Activated CD8-positive, alpha-beta memory T cell treated with anti-CD3 and anti-CD28 coated beads for 24 hours (primary cell): ENCODE data around the gene AMY1A.
"Not testable (repeated sequence)": the region's sequence is repeated elsewhere in the genome, so short reads cannot be mapped to it uniquely, and the experiment has no call there.

Experiments used
- DNase-seq: peaks from one replicate; pipeline ENCODE4 v3.0.0-alpha.2; 2020

Gene AMY1A

DNA sequence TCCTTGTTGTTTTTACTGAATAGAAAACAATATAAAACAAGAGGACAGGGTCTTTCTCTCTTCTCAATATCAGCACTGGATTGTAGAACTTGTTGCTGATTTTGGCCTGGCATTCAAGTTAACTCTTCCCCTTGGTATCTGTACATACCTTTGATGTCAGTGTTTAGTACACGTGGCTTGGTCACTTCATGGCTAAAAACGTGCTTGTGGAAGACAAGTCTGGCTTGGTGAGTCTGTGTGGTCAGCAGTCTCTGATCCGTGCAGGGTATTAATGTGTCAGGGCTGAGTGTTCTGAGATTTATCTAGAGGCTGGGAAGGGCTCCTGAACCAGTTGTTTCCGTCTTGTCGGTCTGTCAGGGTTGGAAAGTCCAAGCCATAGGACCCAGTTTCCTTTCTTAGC, at the start of gene AMY1A:
TSS of gene AMY1A (plus strand) at position 301 of the 400 bp plus-strand sequence. CDS start 571 bp downstream, outside the sequence.
- not testable (repeated sequence) for DNase-seq

DNA sequence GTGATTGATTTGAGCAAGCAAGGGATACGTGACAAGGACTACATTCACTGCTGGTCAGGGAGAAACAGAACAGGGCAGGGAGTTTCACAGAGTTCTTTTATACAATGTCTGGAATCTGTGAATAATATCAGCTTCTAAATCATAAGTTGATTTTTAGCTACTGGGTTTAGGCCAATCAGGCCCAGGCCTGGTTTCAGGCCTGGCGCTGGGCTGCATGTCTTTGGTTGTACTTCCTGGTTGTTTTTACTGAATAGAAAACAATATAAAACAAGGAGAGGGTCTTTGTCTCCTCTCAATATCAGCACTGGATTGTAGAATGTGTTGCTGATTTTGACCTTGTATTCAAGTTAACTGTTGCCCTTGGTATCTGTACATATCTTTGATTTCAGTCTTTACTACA, 39.2 kb upstream of the AMY1A start:
- no peak for DNase-seq

DNA sequence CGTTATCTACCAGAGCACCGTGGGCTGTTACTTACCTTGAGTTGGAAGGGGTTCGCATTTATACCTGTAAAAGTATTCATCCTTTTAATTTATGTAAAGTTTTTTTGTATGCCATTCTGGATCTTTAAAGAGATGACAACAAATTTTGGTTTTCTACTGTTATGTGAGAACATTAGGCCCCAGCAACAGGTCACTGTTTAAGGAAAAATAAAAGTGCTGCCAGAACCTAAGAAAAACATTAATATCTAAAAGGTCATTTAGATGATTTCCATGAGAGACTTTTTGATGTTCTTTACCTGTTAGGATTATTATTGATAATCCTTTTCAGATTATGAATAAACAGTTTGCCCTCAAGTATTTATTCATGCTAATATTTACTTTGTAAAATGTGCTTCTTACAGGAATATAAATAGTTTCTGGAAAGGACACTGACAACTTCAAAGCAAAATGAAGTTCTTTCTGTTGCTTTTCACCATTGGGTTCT, 38.5 kb upstream of the AMY1A start, which contains the start of gene AMY2A:
TSS of gene AMY2A (plus strand) at position 434 of the 484 bp plus-strand sequence. CDS start at position 448, 14 bp downstream.
- DNase-seq: not testable (repeated sequence)

DNA sequence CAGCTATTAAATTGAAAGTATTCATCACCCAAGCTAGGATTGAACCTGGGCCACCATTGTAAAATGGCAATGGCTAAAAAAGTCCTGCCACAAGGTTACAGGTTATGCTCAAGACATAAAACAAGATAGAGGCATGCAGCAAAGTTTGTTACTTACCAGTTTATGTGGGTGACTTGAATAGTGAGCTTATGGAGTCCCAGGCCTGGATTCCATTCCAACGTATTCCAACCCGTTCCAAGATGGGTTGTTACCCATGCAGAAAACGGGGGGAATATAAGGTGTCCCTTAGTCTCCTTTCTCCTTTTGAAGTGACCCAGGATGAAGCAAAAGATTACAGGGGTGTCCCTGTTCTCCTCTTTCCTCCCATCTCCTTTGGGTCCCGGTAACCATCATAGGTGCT, 28.1 kb upstream of the AMY1A start:
- DNase-seq: not testable (repeated sequence)

DNA sequence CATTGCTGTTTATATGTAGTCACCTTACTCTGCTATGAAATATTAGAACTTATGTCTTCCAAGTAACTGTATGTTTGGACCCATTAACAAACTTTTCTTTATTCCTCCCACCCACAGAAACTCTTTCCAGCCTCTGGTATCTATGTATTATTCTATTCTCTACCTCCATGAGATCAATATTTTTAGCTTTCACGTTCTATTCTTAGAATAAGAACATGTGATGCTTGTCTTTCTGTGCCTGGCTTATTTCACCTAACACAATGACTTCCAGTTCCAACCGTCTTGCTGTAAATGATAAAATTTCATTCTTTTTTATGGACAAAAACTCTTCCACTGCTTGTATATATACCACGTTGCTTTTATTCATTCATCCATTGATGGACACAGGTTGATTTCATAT, 14.4 kb upstream of the AMY1A start:
- DNase-seq: not testable (repeated sequence)

DNA sequence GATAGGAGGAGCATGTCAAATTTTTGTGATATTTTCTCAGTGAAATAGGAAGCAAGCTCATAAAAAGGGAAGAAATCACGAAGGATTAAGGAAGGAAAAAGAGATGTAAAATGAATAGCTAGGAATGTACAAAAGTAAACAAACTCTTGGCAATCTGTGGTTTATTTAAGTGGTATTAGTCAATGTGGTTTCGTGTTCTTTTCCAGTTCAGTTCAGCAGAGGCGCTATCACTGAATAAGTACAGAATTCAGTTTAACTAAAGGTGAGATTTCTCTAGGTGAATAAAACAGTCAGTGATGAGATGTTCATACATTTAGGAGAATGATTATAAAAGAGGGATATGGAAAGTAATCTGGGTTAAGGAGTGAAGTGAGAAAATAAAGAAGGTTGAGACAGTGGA, 11.7 kb upstream of the AMY1A start:
- not testable (repeated sequence) for DNase-seq

DNA sequence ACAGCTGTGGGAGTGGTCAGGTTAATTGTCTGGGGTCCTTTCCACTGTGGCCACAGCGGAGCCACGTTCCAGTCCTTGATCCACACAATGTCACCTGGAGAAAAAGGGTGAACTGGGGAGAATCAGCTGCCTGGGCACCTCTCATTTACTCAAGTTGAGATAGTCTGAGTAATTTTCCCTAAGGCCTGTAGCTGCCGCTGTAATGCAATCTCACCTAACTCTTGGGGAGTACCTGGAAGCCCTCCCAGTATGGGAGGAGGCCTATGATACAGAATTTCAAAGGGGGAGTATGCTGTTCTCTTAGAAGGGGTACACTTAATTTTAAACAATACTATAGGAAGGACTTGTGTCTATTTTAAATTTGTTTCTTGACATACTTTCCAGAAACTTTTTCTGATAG, 5.3 kb upstream of the AMY1A start:
- not testable (repeated sequence) for DNase-seq

DNA sequence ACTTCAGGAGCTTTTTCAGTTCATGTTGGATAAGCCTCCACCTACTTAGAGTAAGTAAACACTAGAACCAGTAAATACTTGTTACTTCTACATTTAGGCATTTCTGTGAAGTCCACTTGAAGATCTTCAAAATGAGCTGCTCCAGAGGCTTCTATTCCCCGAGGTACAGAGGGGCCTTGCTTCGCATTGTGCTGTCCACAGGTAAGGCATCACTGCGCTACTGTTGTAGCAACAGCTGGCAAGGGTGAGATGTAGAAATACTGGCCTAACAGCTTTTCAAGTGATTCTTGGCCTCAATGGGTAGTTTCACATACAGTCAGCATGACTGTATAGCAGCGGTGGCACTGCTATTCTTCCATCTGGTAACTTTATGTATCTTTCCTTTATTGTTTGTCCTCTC, 4.7 kb upstream of the AMY1A start:
- DNase-seq: not testable (repeated sequence)

DNA sequence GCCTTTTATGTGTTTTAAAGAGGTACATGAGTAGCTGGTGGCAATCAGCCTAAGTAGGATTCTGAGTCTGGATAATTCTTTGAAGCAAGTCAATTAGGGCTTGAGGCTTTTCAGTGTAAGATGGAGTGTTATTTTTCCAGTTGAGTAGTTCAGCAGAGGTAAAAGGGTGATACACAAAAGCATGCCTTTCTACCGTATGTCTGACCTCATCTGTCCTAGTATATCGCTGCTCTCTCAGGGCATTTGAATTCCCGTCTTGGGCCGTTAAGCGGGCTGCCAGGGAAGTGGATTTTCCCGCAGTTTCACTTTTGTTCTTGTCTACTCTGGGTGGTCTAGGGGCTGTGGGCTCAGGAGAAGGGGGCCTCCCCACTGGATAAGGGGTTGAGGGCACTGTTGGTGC, 1.4 kb upstream of the AMY1A start:
- DNase-seq: not testable (repeated sequence)

DNA sequence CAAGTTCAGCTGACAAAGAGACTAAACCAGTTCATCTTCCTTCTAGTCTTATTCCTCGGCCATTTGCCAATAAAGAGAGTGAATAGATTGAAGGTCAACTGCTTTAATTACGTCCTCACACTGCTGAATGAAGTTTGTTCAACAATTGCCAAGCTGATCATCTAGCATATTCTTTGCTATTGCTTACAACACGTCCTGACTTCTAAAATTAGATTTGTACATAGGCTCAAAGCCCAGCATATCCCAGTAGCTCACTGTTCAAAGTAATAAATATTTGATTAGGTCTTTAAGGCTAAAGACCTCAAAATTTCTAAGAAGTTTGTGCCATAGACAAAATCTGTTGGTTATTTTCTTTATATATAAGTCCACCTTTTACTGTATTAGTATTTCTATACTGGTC, 20.8 kb downstream of the AMY1A start:
- DNase-seq: not testable (repeated sequence)

DNA sequence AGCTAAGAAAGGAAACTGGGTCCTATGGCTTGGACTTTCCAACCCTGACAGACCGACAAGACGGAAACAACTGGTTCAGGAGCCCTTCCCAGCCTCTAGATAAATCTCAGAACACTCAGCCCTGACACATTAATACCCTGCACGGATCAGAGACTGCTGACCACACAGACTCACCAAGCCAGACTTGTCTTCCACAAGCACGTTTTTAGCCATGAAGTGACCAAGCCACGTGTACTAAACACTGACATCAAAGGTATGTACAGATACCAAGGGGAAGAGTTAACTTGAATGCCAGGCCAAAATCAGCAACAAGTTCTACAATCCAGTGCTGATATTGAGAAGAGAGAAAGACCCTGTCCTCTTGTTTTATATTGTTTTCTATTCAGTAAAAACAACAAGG, 40.5 kb downstream of the AMY1A start, which contains the start of gene AMY1B:
TSS of gene AMY1B (minus strand) at position 101 of the 400 bp plus-strand sequence. CDS start 571 bp downstream, outside the sequence.
- DNase-seq: not testable (repeated sequence)

DNA sequence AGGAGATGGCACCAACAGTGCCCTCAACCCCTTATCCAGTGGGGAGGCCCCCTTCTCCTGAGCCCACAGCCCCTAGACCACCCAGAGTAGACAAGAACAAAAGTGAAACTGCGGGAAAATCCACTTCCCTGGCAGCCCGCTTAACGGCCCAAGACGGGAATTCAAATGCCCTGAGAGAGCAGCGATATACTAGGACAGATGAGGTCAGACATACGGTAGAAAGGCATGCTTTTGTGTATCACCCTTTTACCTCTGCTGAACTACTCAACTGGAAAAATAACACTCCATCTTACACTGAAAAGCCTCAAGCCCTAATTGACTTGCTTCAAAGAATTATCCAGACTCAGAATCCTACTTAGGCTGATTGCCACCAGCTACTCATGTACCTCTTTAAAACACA, 41.9 kb downstream of the AMY1A start:
- not testable (repeated sequence) for DNase-seq

DNA sequence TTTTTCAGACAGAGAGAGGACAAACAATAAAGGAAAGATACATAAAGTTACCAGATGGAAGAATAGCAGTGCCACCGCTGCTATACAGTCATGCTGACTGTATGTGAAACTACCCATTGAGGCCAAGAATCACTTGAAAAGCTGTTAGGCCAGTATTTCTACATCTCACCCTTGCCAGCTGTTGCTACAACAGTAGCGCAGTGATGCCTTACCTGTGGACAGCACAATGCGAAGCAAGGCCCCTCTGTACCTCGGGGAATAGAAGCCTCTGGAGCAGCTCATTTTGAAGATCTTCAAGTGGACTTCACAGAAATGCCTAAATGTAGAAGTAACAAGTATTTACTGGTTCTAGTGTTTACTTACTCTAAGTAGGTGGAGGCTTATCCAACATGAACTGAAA, 45.1 kb downstream of the AMY1A start:
- not testable (repeated sequence) for DNase-seq

DNA sequence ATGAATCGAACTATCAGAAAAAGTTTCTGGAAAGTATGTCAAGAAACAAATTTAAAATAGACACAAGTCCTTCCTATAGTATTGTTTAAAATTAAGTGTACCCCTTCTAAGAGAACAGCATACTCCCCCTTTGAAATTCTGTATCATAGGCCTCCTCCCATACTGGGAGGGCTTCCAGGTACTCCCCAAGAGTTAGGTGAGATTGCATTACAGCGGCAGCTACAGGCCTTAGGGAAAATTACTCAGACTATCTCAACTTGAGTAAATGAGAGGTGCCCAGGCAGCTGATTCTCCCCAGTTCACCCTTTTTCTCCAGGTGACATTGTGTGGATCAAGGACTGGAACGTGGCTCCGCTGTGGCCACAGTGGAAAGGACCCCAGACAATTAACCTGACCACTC, 45.7 kb downstream of the AMY1A start:
- not testable (repeated sequence) for DNase-seq

DNA sequence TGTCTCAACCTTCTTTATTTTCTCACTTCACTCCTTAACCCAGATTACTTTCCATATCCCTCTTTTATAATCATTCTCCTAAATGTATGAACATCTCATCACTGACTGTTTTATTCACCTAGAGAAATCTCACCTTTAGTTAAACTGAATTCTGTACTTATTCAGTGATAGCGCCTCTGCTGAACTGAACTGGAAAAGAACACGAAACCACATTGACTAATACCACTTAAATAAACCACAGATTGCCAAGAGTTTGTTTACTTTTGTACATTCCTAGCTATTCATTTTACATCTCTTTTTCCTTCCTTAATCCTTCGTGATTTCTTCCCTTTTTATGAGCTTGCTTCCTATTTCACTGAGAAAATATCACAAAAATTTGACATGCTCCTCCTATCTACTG, 52.1 kb downstream of the AMY1A start:
- DNase-seq: not testable (repeated sequence)

DNA sequence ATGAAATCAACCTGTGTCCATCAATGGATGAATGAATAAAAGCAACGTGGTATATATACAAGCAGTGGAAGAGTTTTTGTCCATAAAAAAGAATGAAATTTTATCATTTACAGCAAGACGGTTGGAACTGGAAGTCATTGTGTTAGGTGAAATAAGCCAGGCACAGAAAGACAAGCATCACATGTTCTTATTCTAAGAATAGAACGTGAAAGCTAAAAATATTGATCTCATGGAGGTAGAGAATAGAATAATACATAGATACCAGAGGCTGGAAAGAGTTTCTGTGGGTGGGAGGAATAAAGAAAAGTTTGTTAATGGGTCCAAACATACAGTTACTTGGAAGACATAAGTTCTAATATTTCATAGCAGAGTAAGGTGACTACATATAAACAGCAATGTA, 54.8 kb downstream of the AMY1A start:
- DNase-seq: not testable (repeated sequence)
